Measurements from ENCODE around the gene ANGPTL3.
"Not testable (repeated sequence)": the region's sequence is repeated elsewhere in the genome, so short reads cannot be mapped to it uniquely, and the experiment has no call there.

The ANGPTL3 gene, protein sequence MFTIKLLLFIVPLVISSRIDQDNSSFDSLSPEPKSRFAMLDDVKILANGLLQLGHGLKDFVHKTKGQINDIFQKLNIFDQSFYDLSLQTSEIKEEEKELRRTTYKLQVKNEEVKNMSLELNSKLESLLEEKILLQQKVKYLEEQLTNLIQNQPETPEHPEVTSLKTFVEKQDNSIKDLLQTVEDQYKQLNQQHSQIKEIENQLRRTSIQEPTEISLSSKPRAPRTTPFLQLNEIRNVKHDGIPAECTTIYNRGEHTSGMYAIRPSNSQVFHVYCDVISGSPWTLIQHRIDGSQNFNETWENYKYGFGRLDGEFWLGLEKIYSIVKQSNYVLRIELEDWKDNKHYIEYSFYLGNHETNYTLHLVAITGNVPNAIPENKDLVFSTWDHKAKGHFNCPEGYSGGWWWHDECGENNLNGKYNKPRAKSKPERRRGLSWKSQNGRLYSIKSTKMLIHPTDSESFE

GRCh38 chr1:62597281-62597680, at the start of gene ANGPTL3:
Gene ANGPTL3, plus strand, starts transcription at chr1:62597520. Its CDS starts 47 bp downstream, at chr1:62597567.
- DNase-seq (ENCODE audit: low read depth), result no peak

DNA sequence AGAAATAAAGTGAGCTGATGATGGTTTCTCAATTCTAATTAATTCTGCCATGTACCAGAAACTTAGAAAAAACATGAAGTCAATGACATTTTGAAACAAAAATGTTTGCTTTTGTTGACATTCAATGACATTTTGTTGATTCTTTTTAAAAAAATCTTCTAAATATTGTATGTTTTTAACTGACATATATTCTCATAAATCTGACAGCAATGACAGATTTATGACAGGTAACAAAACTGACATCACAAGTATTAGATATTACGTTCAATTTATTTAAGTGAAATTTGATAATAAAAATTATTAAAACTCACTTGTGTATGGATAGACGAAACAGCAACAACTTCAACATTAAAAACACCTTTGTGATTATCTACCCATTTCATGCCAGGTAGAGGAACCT, 36.0 kb upstream of the ANGPTL3 start:
- no peak for DNase-seq (ENCODE audit: low read depth)

DNA sequence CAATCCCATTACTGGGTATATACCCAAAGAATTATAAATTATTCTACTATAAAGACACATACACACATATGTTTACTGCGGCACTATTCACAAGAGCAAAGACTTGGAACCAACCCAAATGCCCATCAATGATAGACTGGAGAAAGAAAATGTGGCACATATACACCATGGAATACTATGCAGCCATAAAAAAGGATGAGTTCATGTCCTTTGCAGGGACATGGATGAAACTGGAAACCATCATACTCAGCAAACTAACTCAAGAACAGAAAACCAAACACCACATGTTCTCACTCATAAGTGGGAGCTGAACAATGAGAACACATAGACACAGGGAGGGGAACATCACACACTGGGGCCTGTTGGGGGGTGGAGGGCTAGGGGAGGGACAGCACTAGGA, 30.1 kb upstream of the ANGPTL3 start:
- DNase-seq (ENCODE audit: low read depth), result not testable (repeated sequence)

GRCh38 chr1:62567926-62568325, 29.4 kb upstream of the ANGPTL3 start:
- DNase-seq (ENCODE audit: low read depth), result peak; percentile 6

- DNase-seq (ENCODE audit: low read depth), result not testable (repeated sequence)
Measured at GRCh38 chr1:62571517-62571916, 25.8 kb upstream of the ANGPTL3 start.

- DNase-seq (ENCODE audit: low read depth), result no peak
Measured at GRCh38 chr1:62572476-62572875, 24.8 kb upstream of the ANGPTL3 start.

- peak; percentile 32 for DNase-seq (ENCODE audit: low read depth)
Measured at GRCh38 chr1:62573675-62574074, 23.6 kb upstream of the ANGPTL3 start.

- no peak for DNase-seq (ENCODE audit: low read depth)
Measured at GRCh38 chr1:62585469-62586155, 11.7 kb upstream of the ANGPTL3 start.

GRCh38 chr1:62588000-62588399, 9.3 kb upstream of the ANGPTL3 start:
- peak; percentile 71 for DNase-seq (ENCODE audit: low read depth)

DNA sequence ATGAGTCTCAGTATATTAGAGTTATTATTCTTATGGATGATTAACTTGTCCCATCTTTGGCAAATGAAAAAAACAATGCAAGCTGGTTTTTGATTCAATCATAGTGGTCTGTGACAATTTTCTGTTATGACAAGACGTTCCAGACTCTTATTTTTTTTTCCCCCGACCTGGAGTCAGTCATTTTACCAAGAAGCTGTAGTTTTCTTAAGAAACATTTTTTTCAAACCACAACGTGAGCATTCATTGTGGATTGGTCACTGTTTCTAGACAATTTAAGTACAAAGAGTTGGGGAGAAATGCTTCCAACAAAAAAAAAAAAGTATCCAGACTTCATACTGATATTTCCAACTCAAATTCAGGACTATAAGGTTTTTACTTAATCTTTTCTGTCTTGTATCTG, 8.0 kb upstream of the ANGPTL3 start:
- DNase-seq (ENCODE audit: low read depth), result peak; percentile 68

GRCh38 chr1:62590255-62590969, 6.9 kb upstream of the ANGPTL3 start:
- peak; percentile 39 for DNase-seq (ENCODE audit: low read depth)

- no peak for DNase-seq (ENCODE audit: low read depth)
Measured at GRCh38 chr1:62590970-62591368, 6.4 kb upstream of the ANGPTL3 start.

DNA sequence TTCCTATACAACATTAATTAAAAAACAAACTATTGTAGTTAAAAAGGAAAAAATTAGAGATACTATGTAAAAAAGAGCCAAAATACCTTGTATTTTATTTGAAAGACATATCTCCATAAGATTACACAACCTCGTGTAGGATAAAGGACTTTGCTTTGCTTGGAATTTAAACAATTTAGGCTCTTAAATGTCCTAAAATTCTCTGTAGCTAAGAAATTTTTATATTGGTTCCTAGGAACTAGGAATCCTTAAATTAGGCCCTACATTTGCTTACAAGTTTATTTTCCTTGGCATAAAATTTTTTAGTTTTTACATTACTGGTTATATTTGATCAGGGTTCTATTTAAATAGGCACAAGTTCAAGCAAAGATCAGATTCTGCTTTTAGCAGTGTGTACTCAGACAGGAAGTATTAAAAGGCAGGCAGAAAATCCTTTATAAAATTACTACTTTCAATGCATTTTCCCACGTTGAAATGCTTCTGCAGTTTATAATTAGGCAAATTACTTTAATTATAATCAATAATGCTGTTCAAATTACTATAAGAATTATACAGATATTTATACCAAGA, 3.4 kb upstream of the ANGPTL3 start:
- DNase-seq (ENCODE audit: low read depth), result peak; percentile 69

DNA sequence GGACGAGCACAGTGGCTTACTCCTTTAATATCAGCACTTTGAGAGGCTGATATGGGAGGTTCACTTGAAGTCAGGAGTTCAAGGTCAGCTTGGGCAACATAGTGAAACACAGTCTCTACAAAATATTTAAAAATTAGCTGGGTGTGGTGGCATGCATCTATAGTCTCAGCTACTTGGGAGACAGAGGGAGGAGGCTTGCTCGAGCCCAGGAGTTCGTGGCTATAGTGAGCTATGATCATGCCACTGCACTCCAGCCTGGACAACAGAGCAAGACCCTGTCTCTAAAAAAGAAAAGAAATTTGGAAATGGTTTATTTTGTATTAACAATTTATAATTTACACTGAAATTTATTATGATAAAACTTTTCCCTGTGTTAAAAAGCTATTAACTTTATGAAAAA, 1.7 kb upstream of the ANGPTL3 start:
- DNase-seq (ENCODE audit: low read depth), result no peak

GRCh38 chr1:62599044-62599443, 1.7 kb downstream of the ANGPTL3 start:
- no peak for DNase-seq (ENCODE audit: low read depth)

DNA sequence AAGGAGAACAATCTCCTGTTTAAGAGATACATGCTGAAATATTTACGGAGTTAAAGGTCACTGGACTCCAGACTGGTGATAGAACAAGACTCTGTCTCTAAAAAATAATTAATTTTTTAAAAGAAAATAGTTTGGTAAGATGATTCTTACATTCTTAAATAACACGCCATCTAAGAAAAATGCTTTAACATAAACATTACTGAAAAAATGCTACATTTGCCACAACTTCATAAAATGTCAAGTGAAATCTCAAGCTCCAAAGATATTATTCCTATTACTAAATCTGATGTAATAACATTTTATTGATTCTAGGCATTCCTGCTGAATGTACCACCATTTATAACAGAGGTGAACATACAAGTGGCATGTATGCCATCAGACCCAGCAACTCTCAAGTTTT, 4.1 kb downstream of the ANGPTL3 start:
- DNase-seq (ENCODE audit: low read depth), result peak; percentile 56

- DNase-seq (ENCODE audit: low read depth), result no peak
Measured at GRCh38 chr1:62608905-62609304, 11.6 kb downstream of the ANGPTL3 start.

GRCh38 chr1:62610588-62610987, 13.3 kb downstream of the ANGPTL3 start:
- DNase-seq (ENCODE audit: low read depth), result not testable (repeated sequence)

GRCh38 chr1:62612770-62613169, 15.4 kb downstream of the ANGPTL3 start:
- DNase-seq (ENCODE audit: low read depth), result no peak

- DNase-seq (ENCODE audit: low read depth), result no peak
Measured at GRCh38 chr1:62613325-62613727, 16.0 kb downstream of the ANGPTL3 start.

- DNase-seq (ENCODE audit: low read depth), result peak; percentile 71
Measured at GRCh38 chr1:62613890-62614289, 16.6 kb downstream of the ANGPTL3 start.

DNA sequence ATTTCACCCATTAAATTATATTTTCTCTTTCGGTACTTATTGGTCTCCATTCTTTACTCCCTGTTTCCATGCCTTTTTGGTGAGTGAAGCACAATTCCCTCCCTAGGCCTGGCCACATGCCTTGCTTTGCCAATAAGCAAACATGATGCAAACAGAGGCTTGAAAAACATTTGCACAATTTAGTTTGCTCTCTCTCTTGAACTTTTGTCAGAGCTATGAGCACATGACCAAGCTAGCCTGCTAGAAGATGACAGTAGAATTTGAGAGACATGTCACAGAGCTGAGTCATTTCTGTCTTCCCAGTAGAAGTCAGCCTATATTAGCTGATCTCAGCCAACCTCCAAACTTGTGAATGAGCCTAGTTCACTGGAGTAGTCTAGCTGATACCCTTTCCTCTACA, 24.6 kb downstream of the ANGPTL3 start:
- DNase-seq (ENCODE audit: low read depth), result peak; percentile 97

Measured in EH (cell line).